K562 (cell line): ENCODE data around the gene HEATR1. TPM values are rescaled to one million over a fixed set of nuclear protein-coding genes. Genes with fewer than 3 reads are reported as not detected.

Experiments
- ATF4 ChIP-seq: fragments of 450-650 bp; formaldehyde crosslinking; IDR thresholded peaks from 2 replicates; pipeline ENCODE4 v1.4.0; 2022; ENCODE audit warnings: mild to moderate bottlenecking, moderate library complexity
- CHD7 ChIP-seq: fragments of 200-600 bp; sonication (generic); IDR thresholded peaks from one replicate; pipeline ENCODE4 v1.6.1; 2012; ENCODE audit warnings: mild to moderate bottlenecking, low read depth, low read length, inconsistent platforms
- FOS ChIP-seq: IDR thresholded peaks from 3 replicates; pipeline ENCODE4 v1.6.1; 2011; ENCODE audit not compliant: insufficient read length; ENCODE audit errors: extremely low read depth
- NCOA2 ChIP-seq, 2 experiments: fragments of 450-650 bp; IDR thresholded peaks; 2 replicates each; pipeline ENCODE4 v1.6.1; 2018; ENCODE audit warnings: mild to moderate bottlenecking in 2 of 2, moderate library complexity in 1 of 2; ENCODE audit not compliant: partially characterized antibody in 2 of 2
- PHB ChIP-seq: fragments of 250-450 bp; sonication (Bioruptor Pico); IDR thresholded peaks from 2 replicates; pipeline ENCODE4 v1.5.0; 2021
- PHB2 ChIP-seq: fragments of 450-650 bp; IDR thresholded peaks from 2 replicates; pipeline ENCODE4 v1.6.1; 2017; ENCODE audit warnings: low read depth
- SRSF1 ChIP-seq: fragments of 200-400 bp; formaldehyde crosslinking; IDR thresholded peaks from 2 replicates; pipeline ENCODE4 v1.6.1; 2017; ENCODE audit warnings: mild to moderate bottlenecking, low read depth, low read length, moderate library complexity
- ZBTB8A ChIP-seq: fragments of 450-650 bp; IDR thresholded peaks from 2 replicates; pipeline ENCODE4 v1.6.1; 2018; ENCODE audit warnings: mild to moderate bottlenecking, moderate library complexity; ENCODE audit not compliant: partially characterized antibody
- ZFP91 ChIP-seq: sonication (generic); formaldehyde crosslinking; IDR thresholded peaks from 2 replicates; pipeline ENCODE4 v1.8.0; 2022; ENCODE audit warnings: mild to moderate bottlenecking, missing genetic modification reagents
- ZNF280A ChIP-seq: fragments of 450-650 bp; IDR thresholded peaks from 2 replicates; pipeline ENCODE4 v1.6.1; 2018; ENCODE audit warnings: mild to moderate bottlenecking, low read depth; ENCODE audit not compliant: partially characterized antibody
- ZNF347 ChIP-seq: fragments of 450-650 bp; formaldehyde crosslinking; IDR thresholded peaks from 2 replicates; pipeline ENCODE4 v1.4.0; 2020; ENCODE audit warnings: low read depth, mild to moderate bottlenecking, moderate library complexity
- ZNF699 ChIP-seq: fragments of 250-450 bp; sonication (Bioruptor Pico); IDR thresholded peaks from 2 replicates; pipeline ENCODE4 v1.8.0; 2021; ENCODE audit warnings: mild to moderate bottlenecking, moderate library complexity; ENCODE audit not compliant: insufficient replicate concordance
- polyA plus RNA-seq, 8 experiments: library from polyadenylated mRNA; depleted of rRNA in 4 of 8; stranded (reverse) in 5 of 8; unstranded in 3 of 8; fragments of >200 nt; fragmentation: Nextera tagmentation in 2 of 8; fragmentation: Illumina TruSeq in 1 of 8; extraction: Ambion mirVana in 2 of 8; extraction: Trizol in 1 of 8; gene quantifications; 2 replicates each; pipeline versions ENCODE4 v1.2.1 to v1.2.3, GENCODE V29; 2011 to 2014; ENCODE audit warnings: inconsistent platforms in 1 of 8, missing spikeins in 1 of 8
- total RNA-seq, 7 experiments: library from RNA; depleted of rRNA in 6 of 7; stranded (reverse); fragments of >200 nt in 6 of 7; fragmentation: Illumina TruSeq in 2 of 7; extraction: Trizol in 2 of 7; gene quantifications; 2 replicates each; pipeline versions ENCODE4 v1.2.1 to v1.2.3, GENCODE V29; 2011 to 2021; ENCODE audit warnings: low replicate concordance in 1 of 7

The HEATR1 gene
- total and polyA plus RNA-seq, 9 of the 15 experiments (the other 6 are each of a cell fraction or from before 2014, with no cell fraction given), result 28.3 to 108 (median 50.9) TPM

- TF ChIP-seq CHD7 (no peak), PHB (no peak), NCOA2 (IDR thresholded peaks at IDR 0.05; ENCODE audit: partially characterized antibody in 2 of 2) (no peak), ZFP91 (CRISPR knock-in tag) (no peak), ATF4 (CRISPR knock-in tag) (no peak), FOS (peak; percentile 2), ZBTB8A (no peak), ZNF280A (no peak), ZNF699 (CRISPR knock-in tag) (no peak), ZNF347 (CRISPR knock-in tag) (no peak), PHB2 (no peak), SRSF1 (no peak)
These were observed 80.0 kb downstream of the HEATR1 start (continued) for GRCh38 chr1:236524142-236524894.
